ENCODE measurements around the gene MCTP2. TPM values are rescaled to one million over a fixed set of nuclear protein-coding genes. Genes with fewer than 3 reads are reported as not detected.

The MCTP2 gene
- total RNA-seq, 2 experiments from 2014 or later = 26.1 to 28.5 TPM

DNA sequence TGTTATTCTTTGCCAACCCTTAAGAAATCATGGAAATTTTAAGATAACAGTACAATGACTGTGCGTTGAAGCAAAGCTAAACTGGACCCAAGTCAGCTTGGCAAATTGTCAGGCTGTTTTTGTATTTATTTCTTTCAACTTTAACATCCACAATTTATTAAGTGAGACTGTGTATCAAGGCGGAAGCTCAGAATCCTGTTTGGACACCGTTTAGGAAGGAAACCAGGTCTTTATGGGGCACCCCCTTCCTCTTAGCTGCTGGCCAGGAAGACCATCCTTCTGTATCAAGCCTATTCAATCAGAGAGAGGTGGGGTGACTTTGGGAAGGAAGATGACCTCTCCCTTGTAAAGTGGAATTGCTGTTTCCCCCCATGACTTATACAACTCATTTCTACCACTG lies 166.0 kb downstream of the MCTP2 start:
- Mint-ChIP-seq H3K9me3 (no peaks in the 10 kb centered on the region), H3K27ac (no peak overlapping the region), H3K36me3 (peaks cover 5% of the 10 kb centered on the region), H3K4me3 (no peak overlapping the region), H3K27me3 (no peaks in the 10 kb centered on the region), H3K4me1 (no peaks in the 10 kb centered on the region)
- DNase-seq (no peak), ATAC-seq (ENCODE audit: low read depth) (no peak)
- POLR2A ChIA-PET = no interaction called here

DNA sequence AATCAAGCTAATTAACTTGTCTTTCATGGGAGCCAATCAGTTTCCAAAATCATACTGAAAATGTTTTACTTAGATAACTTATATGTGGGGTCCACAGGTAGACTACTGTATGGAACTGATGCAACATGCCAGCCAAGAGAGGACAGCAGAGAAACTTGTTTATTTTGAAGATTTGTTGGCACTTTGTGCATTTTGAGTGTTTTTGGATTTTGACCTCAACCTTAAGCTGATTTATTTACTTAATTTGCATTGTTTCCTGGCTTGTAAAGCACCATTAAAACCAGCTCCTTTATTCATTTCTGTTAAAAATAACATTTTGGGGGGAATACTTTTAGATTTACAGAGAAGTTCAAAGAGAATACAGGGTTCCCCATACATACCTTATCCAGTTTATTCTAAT lies 166.6 kb downstream of the MCTP2 start:
- no peaks in the 10 kb centered on the region for H3K9me3 Mint-ChIP-seq
- no peak overlapping the region for H3K27ac Mint-ChIP-seq
- POLR2A ChIA-PET = no interaction called here
- peaks cover 10% of the 10 kb centered on the region for H3K36me3 Mint-ChIP-seq
- H3K4me3 Mint-ChIP-seq = no peak overlapping the region
- no peak for DNase-seq
- H3K27me3 Mint-ChIP-seq = no peaks in the 10 kb centered on the region
- no peak for ATAC-seq (ENCODE audit: low read depth)
- H3K4me1 Mint-ChIP-seq = no peaks in the 10 kb centered on the region

DNA sequence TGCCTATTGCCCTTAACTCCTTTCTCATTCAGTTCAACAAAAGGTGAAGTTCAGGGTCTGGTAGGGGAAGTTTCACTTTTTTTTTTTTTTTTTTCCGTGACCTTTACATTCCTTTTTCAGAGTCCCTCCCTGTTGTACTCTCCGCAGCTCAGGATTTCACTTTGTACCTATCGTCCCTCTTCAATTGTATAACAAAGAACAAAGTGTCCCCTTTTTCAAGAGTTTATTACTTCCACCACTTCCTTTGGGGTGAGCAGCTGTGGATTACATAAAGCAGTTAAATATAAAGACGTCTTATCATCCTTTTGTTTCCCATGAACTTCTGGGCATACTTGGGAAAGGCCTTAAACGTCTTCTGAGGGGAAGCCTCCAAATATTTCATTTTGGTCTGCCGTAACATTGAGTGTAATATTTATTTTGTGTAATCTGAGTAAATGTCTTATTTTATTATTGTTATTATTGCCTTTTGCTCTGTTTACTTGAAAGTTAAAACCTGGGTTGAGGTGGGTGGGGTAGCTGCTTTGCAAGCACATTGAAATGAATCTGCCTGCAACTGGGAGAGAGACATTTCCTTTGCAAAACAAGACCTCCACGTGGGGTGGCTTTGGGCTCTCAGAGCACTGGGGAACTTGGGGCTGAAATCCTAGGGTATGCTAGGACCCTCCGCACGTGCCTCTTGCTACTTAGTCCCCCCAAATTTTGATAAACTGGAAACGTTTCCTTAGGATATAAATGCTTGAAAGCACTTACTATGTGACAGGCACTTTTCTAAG lies 169.4 kb downstream of the MCTP2 start:
- ATAC-seq (ENCODE audit: low read depth) (no peak), DNase-seq (no peak)
- no peak overlapping the region for H3K4me3 Mint-ChIP-seq
- POLR2A ChIA-PET = no interaction called here
- no peaks in the 10 kb centered on the region for H3K27me3 Mint-ChIP-seq
- no peaks in the 10 kb centered on the region for H3K4me1 Mint-ChIP-seq
- no peak overlapping the region for H3K27ac Mint-ChIP-seq
- H3K9me3 Mint-ChIP-seq = no peaks in the 10 kb centered on the region
- peaks cover 21% of the 10 kb centered on the region for H3K36me3 Mint-ChIP-seq

DNA sequence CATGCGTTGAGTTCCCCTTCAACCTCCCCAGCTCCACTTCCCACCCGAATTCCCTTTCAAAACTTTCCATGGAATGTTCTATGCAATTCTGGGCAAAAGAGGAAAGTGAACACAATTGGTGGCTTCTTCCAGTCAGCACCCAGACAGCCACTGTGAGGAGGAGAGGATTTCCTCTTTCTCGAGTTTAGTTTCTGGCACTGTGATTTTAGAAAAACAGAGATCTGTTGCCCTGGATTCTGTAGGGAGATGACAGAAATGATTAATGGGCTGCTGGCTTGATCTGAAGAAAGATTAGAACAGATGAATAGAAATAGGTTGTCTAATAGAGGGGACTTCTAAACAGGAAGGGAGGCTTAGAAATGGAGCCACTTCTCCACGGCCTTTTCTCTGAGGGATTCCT lies 172.0 kb downstream of the MCTP2 start:
- DNase-seq (no peak), ATAC-seq (ENCODE audit: low read depth) (no peak)
- peaks cover 23% of the 10 kb centered on the region for H3K36me3 Mint-ChIP-seq
- no peaks in the 10 kb centered on the region for H3K9me3 Mint-ChIP-seq
- no peak overlapping the region for H3K4me3 Mint-ChIP-seq
- H3K4me1 Mint-ChIP-seq = no peaks in the 10 kb centered on the region
- no peak overlapping the region for H3K27ac Mint-ChIP-seq
- POLR2A ChIA-PET = no interaction called here
- no peaks in the 10 kb centered on the region for H3K27me3 Mint-ChIP-seq

DNA sequence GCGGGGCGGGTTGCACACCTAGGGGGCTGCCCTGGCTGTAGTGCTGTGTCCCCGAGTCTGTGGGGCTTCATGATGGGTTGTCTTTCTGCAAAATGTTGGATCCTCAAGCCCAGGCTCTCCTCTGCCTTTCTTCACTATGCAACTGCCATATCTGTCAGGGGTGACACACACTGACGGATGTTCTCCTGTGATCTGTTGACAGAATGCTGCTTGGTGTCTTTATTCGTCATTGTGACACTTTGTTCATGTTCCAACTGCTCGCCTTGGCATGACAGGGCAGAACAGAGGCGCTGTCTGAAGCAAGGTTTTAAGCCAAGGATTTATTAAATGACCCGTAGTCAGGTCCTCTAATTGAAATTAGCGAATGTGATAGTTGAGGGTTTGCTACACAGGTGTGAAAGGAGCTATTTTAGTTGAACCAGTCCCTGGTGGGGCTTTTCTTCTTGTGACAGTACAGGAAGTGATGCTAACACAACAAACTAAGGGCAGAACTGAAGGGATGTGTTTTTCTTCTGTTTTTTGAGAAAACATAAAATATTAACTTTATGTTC lies 173.4 kb downstream of the MCTP2 start:
- DNase-seq (no peak), ATAC-seq (ENCODE audit: low read depth) (no peak)
- Mint-ChIP-seq H3K4me3 (no peak overlapping the region), H3K27ac (no peak overlapping the region), H3K36me3 (peaks cover 21% of the 10 kb centered on the region), H3K4me1 (no peaks in the 10 kb centered on the region), H3K27me3 (no peaks in the 10 kb centered on the region), H3K9me3 (no peaks in the 10 kb centered on the region)
- POLR2A ChIA-PET = no interaction called here

DNA sequence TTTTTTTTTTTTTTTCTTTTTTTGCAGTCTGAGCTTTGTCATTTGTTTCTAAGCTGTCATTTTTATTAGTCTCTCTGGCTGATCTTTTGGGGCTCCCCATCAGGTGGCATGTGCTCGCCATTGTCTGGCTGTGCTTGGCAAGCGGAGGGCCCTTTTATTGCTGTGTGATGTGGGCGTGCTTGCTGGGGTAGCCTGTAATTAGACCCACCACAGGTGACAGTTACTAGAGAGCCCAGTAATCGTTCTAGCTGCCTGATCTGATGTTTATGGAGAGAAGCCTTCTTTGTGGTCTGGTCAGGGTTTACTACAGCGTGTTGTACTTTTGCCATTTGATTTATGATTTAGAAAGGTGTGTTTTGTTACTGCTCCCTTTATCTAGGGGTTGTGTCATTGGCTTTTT lies 179.9 kb downstream of the MCTP2 start:
- Mint-ChIP-seq H3K36me3 (peaks cover 6% of the 10 kb centered on the region), H3K27ac (no peak overlapping the region), H3K27me3 (no peaks in the 10 kb centered on the region), H3K9me3 (no peaks in the 10 kb centered on the region), H3K4me3 (no peak overlapping the region), H3K4me1 (no peaks in the 10 kb centered on the region)
- POLR2A ChIA-PET = no interaction called here
- DNase-seq (no peak), ATAC-seq (ENCODE audit: low read depth) (no peak)

DNA sequence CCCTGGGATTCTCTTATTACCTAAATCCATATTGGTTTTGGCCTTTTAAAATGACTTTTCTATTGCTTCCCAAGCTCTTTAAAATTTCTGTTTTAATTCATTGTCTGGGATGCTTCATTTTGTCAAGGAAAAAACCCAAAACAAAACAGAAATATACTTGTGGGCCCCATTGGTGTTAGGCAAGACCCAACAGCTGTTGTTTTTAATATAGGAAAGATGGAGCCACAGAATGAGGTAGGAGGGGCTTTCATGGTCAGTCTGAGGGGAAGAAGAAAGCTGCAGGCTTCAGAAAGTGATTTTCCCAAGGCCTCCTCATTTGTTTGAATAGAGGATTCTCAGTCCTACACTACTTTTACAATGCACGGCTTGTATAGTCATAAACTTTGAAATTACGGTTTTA lies 180.5 kb downstream of the MCTP2 start:
- POLR2A ChIA-PET = no interaction called here
- no peaks in the 10 kb centered on the region for H3K27me3 Mint-ChIP-seq
- H3K9me3 Mint-ChIP-seq = no peaks in the 10 kb centered on the region
- no peak overlapping the region for H3K4me3 Mint-ChIP-seq
- H3K27ac Mint-ChIP-seq = no peak overlapping the region
- no peak for ATAC-seq (ENCODE audit: low read depth)
- peaks cover 5% of the 10 kb centered on the region for H3K36me3 Mint-ChIP-seq
- H3K4me1 Mint-ChIP-seq = no peaks in the 10 kb centered on the region
- DNase-seq = no peak

DNA sequence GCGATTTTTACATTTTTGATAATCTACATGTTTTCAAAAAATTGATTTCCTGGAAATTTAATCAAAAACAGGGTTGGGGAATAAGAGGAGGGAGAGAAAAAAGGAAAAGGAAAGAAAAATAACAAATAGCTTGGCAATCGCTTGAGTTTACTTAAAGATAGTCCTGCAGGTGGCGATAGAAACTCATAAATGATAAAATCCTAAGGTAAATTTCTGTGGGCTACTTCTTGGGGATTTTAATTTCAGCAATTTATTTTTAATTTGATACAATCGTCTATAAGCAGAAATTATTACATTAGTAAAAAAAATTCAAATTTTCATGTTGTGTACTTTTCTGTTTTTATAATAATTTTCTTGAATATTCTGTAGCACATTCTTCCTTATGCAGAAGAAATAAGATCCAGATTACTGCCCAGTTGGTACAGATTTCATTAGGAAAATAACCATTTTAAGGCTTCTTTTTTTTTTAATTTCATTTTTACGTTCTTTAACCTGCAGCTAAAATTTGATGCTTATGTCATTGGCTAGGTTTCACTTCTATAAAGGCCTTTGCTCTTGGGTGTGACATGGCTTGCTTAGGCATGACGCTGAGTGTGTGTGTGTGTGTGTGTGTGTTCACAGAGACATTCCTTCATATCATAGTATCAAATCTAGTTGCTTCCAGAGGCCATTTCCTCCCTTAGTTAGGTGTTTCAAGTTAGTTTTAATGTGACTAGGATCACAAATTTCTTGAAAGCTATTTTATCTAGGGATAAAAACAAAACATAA lies 181.8 kb downstream of the MCTP2 start:
- DNase-seq (no peak), ATAC-seq (ENCODE audit: low read depth) (no peak)
- POLR2A ChIA-PET = no interaction called here
- Mint-ChIP-seq H3K27ac (no peak overlapping the region), H3K4me3 (no peak overlapping the region), H3K4me1 (no peaks in the 10 kb centered on the region), H3K36me3 (peaks cover 8% of the 10 kb centered on the region), H3K9me3 (no peaks in the 10 kb centered on the region), H3K27me3 (no peaks in the 10 kb centered on the region)

DNA sequence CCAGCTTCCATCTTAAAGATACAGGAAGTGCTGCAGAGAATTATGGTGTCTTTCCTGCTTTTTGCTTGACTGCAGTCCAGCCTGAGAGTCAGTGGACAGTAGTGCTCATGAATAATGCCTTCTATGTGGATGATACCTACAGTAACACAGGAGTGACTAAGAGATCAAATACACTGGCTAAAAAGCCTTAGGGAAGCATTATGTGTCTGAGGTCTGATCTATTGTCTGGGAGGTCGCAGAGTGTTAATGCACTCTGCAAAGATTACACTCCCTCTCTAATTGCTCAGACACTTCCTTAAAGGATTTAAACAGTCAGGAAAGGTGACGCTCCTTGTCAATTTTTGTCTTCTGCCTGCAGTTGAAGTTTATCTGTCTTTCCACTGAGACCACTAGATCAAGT lies 183.6 kb downstream of the MCTP2 start:
- no peaks in the 10 kb centered on the region for H3K4me1 Mint-ChIP-seq
- no peak overlapping the region for H3K27ac Mint-ChIP-seq
- ATAC-seq (ENCODE audit: low read depth) (no peak), DNase-seq (no peak)
- H3K9me3 Mint-ChIP-seq = no peaks in the 10 kb centered on the region
- no peaks in the 10 kb centered on the region for H3K27me3 Mint-ChIP-seq
- POLR2A ChIA-PET = no interaction called here
- peaks cover 11% of the 10 kb centered on the region for H3K36me3 Mint-ChIP-seq
- H3K4me3 Mint-ChIP-seq = no peak overlapping the region

DNA sequence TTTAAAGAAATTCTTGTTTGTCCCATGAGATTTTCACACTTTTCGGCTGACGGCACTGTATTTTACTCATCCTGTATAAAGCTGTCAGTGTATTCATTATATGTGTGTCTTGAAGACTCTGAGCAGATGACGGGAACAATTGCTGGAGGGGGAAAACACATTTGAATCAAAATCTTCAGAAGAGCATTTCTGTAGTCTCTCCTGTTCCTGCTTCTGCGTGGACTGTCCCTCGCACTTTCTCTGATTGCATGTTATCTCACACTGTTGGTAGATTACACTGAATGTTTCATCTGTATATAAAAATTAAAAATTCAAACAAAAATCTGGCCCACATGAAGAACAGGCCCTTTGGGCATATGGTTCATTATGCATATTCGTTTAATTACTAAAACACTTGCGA lies 184.9 kb downstream of the MCTP2 start:
- DNase-seq (no peak), ATAC-seq (ENCODE audit: low read depth) (no peak)
- H3K36me3 Mint-ChIP-seq = peaks cover 17% of the 10 kb centered on the region
- no peaks in the 10 kb centered on the region for H3K4me1 Mint-ChIP-seq
- H3K27ac Mint-ChIP-seq = no peak overlapping the region
- POLR2A ChIA-PET = no interaction called here
- peaks cover 2% of the 10 kb centered on the region for H3K9me3 Mint-ChIP-seq
- no peaks in the 10 kb centered on the region for H3K27me3 Mint-ChIP-seq
- H3K4me3 Mint-ChIP-seq = no peak overlapping the region

DNA sequence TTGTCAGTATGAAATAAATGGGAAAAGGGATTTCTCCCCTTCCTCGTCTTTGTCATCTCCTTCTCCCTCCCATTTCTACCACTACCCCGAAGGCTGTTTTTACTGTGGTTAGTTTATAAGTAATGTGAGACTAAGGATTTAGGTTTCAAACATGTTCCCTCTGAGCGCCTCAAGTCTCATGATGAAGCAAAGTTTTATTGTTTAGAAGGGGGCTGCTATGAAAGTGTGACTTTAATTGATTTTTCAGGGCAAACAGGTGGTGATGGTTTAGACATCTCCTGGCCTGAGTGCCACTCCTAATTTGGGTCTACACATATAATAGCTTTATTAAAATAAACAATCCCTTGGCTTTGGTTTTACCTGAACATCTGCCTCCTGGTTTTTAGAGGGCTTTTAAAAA lies 185.5 kb downstream of the MCTP2 start:
- peaks cover 22% of the 10 kb centered on the region for H3K36me3 Mint-ChIP-seq
- H3K4me1 Mint-ChIP-seq = peaks cover 2% of the 10 kb centered on the region
- peaks cover 2% of the 10 kb centered on the region for H3K9me3 Mint-ChIP-seq
- ATAC-seq (ENCODE audit: low read depth) (no peak), DNase-seq (no peak)
- H3K27me3 Mint-ChIP-seq = no peaks in the 10 kb centered on the region
- H3K27ac Mint-ChIP-seq = no peak overlapping the region
- POLR2A ChIA-PET = no interaction called here
- H3K4me3 Mint-ChIP-seq = no peak overlapping the region

DNA sequence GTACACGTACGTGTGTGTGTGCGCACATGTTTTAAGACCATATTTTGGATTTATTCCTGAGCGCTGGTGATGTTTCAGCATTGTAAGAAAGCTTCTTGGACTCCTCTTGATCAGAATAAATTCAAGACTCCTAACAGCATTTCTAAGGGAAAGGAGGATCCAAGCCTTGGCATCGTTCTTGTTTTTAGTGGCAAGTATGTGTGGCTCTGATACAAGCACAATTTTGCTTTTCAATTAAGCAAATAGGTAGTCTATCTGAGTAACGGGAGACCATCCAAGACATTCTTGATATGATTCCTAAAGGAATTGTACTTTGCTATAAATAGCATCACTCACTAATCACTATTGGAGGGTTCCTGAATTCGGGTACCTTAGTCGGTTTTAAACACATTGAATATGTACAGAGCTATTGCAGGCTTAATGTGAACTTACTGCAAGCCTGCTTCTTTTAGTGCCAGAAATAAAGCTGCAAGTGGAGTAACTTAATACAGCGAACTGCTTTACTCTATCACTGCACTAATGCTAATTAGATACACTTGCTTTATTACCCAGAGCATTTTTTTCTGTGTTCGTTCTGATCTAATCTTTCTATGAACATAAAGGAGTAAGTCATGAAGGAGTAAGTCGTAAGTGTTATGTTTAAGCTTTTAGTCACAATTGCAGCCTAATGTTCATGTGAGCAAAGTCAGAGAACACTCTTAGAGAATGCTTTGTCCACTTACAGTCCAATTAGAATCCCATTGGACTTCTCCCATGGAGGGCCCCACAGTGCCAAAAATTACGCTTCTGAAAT lies 186.3 kb downstream of the MCTP2 start:
- H3K36me3 Mint-ChIP-seq = peaks cover 25% of the 10 kb centered on the region
- H3K4me3 Mint-ChIP-seq = no peak overlapping the region
- H3K27ac Mint-ChIP-seq = no peak overlapping the region
- H3K4me1 Mint-ChIP-seq = peaks cover 2% of the 10 kb centered on the region
- peaks cover 2% of the 10 kb centered on the region for H3K9me3 Mint-ChIP-seq
- ATAC-seq (ENCODE audit: low read depth) = no peak
- DNase-seq = no peak
- H3K27me3 Mint-ChIP-seq = no peaks in the 10 kb centered on the region
- POLR2A ChIA-PET = no interaction called here

DNA sequence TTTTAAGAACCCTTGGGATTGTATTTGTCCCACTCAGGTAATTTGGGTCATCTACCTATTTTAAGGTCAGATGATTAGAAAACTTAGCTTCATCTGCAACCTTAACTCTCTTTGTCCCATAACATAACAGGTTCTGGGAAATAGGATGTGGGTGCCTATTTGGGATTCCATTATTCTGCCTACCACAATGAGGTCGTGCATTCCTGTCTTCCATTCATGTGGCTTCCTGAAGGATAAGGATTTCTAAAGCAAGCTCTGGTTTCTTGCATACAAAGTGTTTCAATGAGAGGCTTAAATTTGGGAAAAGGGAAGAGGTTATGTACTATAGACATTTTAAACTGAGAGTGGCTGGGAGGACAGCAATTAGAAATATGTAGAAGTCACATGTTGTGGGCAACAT lies 190.3 kb downstream of the MCTP2 start:
- POLR2A ChIA-PET = no interaction called here
- Mint-ChIP-seq H3K4me3 (no peak overlapping the region), H3K4me1 (peaks cover 2% of the 10 kb centered on the region), H3K9me3 (peaks cover 5% of the 10 kb centered on the region), H3K36me3 (peaks cover 37% of the 10 kb centered on the region), H3K27ac (no peak overlapping the region), H3K27me3 (no peaks in the 10 kb centered on the region)
- DNase-seq (no peak), ATAC-seq (ENCODE audit: low read depth) (no peak)
